ENCODE measurements around the gene GOLT1B.

GOLT1B gene

DNA sequence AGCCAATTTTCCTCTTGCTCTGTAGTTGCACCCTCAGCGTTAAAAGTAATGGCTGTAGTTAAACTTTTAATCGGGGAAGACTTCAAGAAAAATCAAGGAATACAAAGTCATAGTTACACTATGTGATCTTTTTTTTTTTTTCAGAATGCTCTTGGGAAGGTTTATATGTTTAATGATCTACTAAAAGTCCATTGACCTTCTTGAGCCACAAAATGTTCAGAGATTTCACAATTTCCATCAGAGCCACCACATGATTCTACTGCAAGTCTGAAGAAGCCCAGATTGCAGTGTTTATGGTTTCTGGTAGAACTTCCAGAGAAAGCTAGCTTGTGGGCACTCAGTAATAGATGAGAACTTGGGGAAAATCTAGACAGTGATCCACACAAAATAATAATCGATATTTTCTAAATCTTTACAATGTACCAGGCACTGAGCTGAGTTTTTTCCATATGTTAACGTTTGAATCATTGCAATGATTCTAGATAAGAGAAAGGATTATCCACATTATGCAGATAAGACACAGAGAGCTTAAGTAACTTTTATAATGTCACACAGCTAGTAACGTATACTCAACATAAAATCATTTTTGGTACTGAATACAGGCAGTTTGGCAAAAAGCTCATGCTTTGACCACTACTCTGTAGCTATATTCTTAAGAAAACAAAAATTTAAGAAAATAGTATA is 64.8 kb downstream of the GOLT1B start:
- DNase-seq (ENCODE audit: low read depth in 2 of 2): no peak

GRCh38 chr12:21566907-21567394 is 65.4 kb downstream of the GOLT1B start:
- DNase-seq (ENCODE audit: low read depth in 2 of 2): no peak

Data from fibroblast of skin of left biceps (primary cell).